Keratinocyte (primary cell): Measurements from ENCODE around the gene KRT4. TPM values are rescaled to one million over a fixed set of nuclear protein-coding genes. Genes with fewer than 3 reads are reported as not detected.
"Not testable (repeated sequence)": the region's sequence is repeated elsewhere in the genome, so short reads cannot be mapped to it uniquely, and the experiment has no call there.

Experiments
- DNase-seq: peaks from one replicate; pipeline ENCODE4 v3.0.0-alpha.2; 2011; ENCODE audit warnings: low read depth, missing footprints, low spot score
- FAIRE-seq: peaks from 2 replicates; lab custom pipeline; 2011; peaks lifted over from hg19 to GRCh38; lab: Jason Lieb, UNC
- H2AFZ ChIP-seq: 2 replicates; pipeline ENCODE4 v1.6.0; 2012; ENCODE audit warnings: low read length, control low read depth, inconsistent platforms; ENCODE audit not compliant: control insufficient read depth
- H3K27ac ChIP-seq: 2 replicates; pipeline ENCODE4 v1.5.1; 2011; ENCODE audit warnings: low read length; ENCODE audit not compliant: control insufficient read depth, insufficient read depth
- H3K27me3 ChIP-seq: 3 replicates; pipeline ENCODE4 v1.6.0; 2011; ENCODE audit warnings: low read length; ENCODE audit not compliant: control insufficient read depth, insufficient read depth; ENCODE audit errors: extremely low read depth
- H3K36me3 ChIP-seq, 2 experiments: 2 replicates in 1 of 2; 3 replicates in 1 of 2; pipeline ENCODE4 v1.5.1; 2011; ENCODE audit warnings: low read length in 2 of 2, mild to moderate bottlenecking in 1 of 2; ENCODE audit not compliant: control insufficient read depth in 2 of 2, insufficient read depth in 2 of 2; ENCODE audit errors: extremely low read depth in 1 of 2
- H3K4me1 ChIP-seq: 3 replicates; pipeline ENCODE4 v1.5.1; 2011; ENCODE audit warnings: low read length; ENCODE audit not compliant: control insufficient read depth, insufficient read depth; ENCODE audit errors: extremely low read depth
- H3K4me2 ChIP-seq: 3 replicates; pipeline ENCODE4 v1.6.0; 2011; ENCODE audit warnings: low read depth, low read length; ENCODE audit not compliant: control insufficient read depth, insufficient read depth; ENCODE audit errors: extremely low read depth
- H3K4me3 ChIP-seq, 3 experiments: fragments of 200-600 bp in 1 of 3; sonication (generic) in 1 of 3; 2 replicates in 2 of 3; 3 replicates in 1 of 3; pipeline ENCODE4 v1.5.1; 2011 to 2016; ENCODE audit warnings: low read length in 3 of 3, mild to moderate bottlenecking in 3 of 3, control low read depth in 2 of 3, inconsistent platforms in 1 of 3, low read depth in 1 of 3, mixed read lengths in 1 of 3, mixed run types in 1 of 3, moderate library complexity in 1 of 3; ENCODE audit not compliant: control insufficient read depth in 2 of 3, insufficient read depth in 2 of 3; ENCODE audit errors: extremely low read depth in 1 of 3
- H3K79me2 ChIP-seq: 2 replicates; pipeline ENCODE4 v1.6.0; 2012; ENCODE audit warnings: low read length; ENCODE audit not compliant: control insufficient read depth, insufficient read depth
- H3K9ac ChIP-seq: 3 replicates; pipeline ENCODE4 v1.6.0; 2011; ENCODE audit warnings: low read length; ENCODE audit not compliant: control insufficient read depth, insufficient read depth; ENCODE audit errors: extremely low read depth
- H3K9me1 ChIP-seq: 3 replicates; pipeline ENCODE4 v1.6.0; 2011; ENCODE audit warnings: low read length; ENCODE audit not compliant: control insufficient read depth, insufficient read depth; ENCODE audit errors: extremely low read depth
- H3K9me3 ChIP-seq: 2 replicates; pipeline ENCODE4 v1.5.1; 2012; ENCODE audit warnings: low read depth, low read length; ENCODE audit not compliant: control insufficient read depth
- H4K20me1 ChIP-seq: 3 replicates; pipeline ENCODE4 v1.6.0; 2011; ENCODE audit warnings: low read length; ENCODE audit not compliant: control insufficient read depth, insufficient read depth; ENCODE audit errors: extremely low read depth
- EZH2 ChIP-seq: IDR thresholded peaks from one replicate; pipeline ENCODE4 v1.6.1; 2012; ENCODE audit warnings: inconsistent platforms, mild to moderate bottlenecking, low read length, moderate library complexity
- dilution Hi-C: fragments of 300-500 bp; cut with MboI; formaldehyde crosslinking; loops from one replicate; pipeline ENCODE4 v1.7.0; 2020; ENCODE audit warnings: low sequenced_read_pairs; ENCODE audit not compliant: extremely low pct_ligation_motif_present
- polyA plus RNA-seq, 5 experiments: library from polyadenylated mRNA; depleted of rRNA in 3 of 5; stranded (reverse) in 3 of 5; stranded (forward) in 1 of 5; unstranded in 1 of 5; fragments of >200 nt; gene quantifications; 1 replicate in 1 of 5; 2 replicates in 3 of 5; 3 replicates in 1 of 5; pipeline versions ENCODE4 v1.2.1 to v1.2.3, GENCODE V29; 2011 to 2012; ENCODE audit warnings: missing spikeins in 2 of 5, low read depth in 1 of 5, low replicate concordance in 1 of 5
- TF ChIP-seq, protein P1 (sequence below), 3 experiments: IDR thresholded peaks in 1 of 3; conservative IDR thresholded peaks in 1 of 3; optimal IDR thresholded peaks in 1 of 3; 2 replicates in 2 of 3; 3 replicates in 1 of 3; pipeline versions ENCODE3 to v1.5.1; 2011; ENCODE audit warnings: low read length in 3 of 3, mild to moderate bottlenecking in 3 of 3, moderate library complexity in 2 of 3, control low read depth in 1 of 3, inconsistent platforms in 1 of 3; ENCODE audit not compliant: insufficient read depth in 2 of 3; ENCODE audit errors: extremely low read depth in 1 of 3

The KRT4 gene
- polyA plus RNA-seq, 1 donor (not counting 4 experiments of a cell fraction or from before 2014, with no cell fraction given) = 2.0 TPM

DNA sequence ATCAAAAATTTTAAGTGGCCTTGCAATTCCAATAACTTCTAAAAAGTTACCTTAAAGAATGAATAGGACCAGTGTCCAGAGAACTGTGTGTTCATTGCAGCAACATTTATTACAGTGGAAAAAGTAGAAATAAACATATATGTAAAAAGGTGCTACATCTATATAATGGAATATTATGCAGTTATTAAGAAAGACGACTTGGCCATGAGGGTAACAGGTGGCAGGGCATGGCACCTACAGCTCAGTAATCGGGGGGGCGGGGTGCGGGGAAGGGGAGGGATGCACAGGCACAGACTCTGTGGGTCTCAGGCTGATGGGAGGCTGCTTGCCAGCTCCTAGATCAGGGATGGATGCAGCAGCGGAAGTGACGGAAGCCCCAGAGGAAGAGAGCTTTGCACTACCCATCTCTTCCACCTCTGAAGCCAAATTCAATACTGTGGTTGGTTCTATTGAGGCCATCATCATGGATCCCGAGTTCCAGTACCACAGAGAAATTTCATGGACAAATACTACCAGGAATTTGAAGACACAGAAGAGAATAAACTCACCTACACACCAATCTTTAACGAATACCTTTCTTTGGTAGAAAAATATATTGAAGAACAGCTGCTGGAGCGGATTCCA, 50.8 kb downstream of the KRT4 start:
- Histone ChIP-seq H3K9me3 (peaks cover 1% of the 10 kb centered on the region), H4K20me1 (no peaks in the 10 kb centered on the region), H3K36me3 (no peaks in the 10 kb centered on the region), H3K79me2 (no peaks in the 10 kb centered on the region), H3K27me3 (peaks cover 21% of the 10 kb centered on the region), H3K9me1 (no peaks in the 10 kb centered on the region), H3K4me1 (no peaks in the 10 kb centered on the region), H2AFZ (no peak overlapping the region), H3K4me3 (no peak overlapping the region), H3K9ac (no peak overlapping the region), H3K27ac (no peak overlapping the region), H3K4me2 (no peak overlapping the region)
- no peak for TF ChIP-seq EZH2
- TF ChIP-seq, protein P1, sequence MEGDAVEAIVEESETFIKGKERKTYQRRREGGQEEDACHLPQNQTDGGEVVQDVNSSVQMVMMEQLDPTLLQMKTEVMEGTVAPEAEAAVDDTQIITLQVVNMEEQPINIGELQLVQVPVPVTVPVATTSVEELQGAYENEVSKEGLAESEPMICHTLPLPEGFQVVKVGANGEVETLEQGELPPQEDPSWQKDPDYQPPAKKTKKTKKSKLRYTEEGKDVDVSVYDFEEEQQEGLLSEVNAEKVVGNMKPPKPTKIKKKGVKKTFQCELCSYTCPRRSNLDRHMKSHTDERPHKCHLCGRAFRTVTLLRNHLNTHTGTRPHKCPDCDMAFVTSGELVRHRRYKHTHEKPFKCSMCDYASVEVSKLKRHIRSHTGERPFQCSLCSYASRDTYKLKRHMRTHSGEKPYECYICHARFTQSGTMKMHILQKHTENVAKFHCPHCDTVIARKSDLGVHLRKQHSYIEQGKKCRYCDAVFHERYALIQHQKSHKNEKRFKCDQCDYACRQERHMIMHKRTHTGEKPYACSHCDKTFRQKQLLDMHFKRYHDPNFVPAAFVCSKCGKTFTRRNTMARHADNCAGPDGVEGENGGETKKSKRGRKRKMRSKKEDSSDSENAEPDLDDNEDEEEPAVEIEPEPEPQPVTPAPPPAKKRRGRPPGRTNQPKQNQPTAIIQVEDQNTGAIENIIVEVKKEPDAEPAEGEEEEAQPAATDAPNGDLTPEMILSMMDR (optimal IDR thresholded peaks at IDR 0.05 in 1 of 3, IDR thresholded peaks at IDR 0.05 in 1 of 3, conservative IDR thresholded peaks at IDR 0.05 in 1 of 3; ENCODE audit: extremely low read depth in 1 of 3, insufficient read depth in 2 of 3, low read length in 3 of 3) = no peak
- FAIRE-seq (no peak), DNase-seq (no peak)
- dilution Hi-C loops = no loop called here

DNA sequence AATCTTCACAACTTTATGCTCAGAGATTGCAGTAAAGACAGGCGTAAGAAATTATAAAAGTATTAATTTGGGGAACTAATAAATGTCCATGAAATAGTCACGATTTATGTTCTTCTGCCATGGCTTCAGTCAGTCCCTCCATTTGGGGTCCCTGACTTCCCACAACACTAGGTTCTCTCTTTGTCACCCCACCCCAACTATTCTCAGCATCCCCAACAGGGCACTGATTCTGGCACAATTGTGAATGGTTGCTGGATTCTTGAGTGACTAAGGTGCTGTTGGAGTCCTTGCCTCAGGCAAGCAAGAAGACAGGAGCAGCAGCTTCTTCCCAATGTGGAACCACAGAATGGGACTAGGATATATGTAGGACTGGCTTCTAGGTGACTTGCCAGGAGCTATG, 52.1 kb downstream of the KRT4 start:
- H3K27me3 ChIP-seq = peaks cover 21% of the 10 kb centered on the region
- no peaks in the 10 kb centered on the region for H3K9me1 ChIP-seq
- no peak for TF ChIP-seq EZH2
- TF ChIP-seq, protein P1 (optimal IDR thresholded peaks at IDR 0.05 in 1 of 3, IDR thresholded peaks at IDR 0.05 in 1 of 3, conservative IDR thresholded peaks at IDR 0.05 in 1 of 3; ENCODE audit: extremely low read depth in 1 of 3, insufficient read depth in 2 of 3, low read length in 3 of 3) = no peak
- H3K9me3 ChIP-seq = peaks cover 1% of the 10 kb centered on the region
- dilution Hi-C loops = no loop called here
- H3K36me3 ChIP-seq = no peaks in the 10 kb centered on the region
- H3K4me1 ChIP-seq = no peaks in the 10 kb centered on the region
- no peak overlapping the region for H3K9ac ChIP-seq
- no peaks in the 10 kb centered on the region for H3K79me2 ChIP-seq
- no peak overlapping the region for H3K4me2 ChIP-seq
- H4K20me1 ChIP-seq = no peaks in the 10 kb centered on the region
- H3K4me3 ChIP-seq = no peak overlapping the region
- H3K27ac ChIP-seq = no peak overlapping the region
- no peak for DNase-seq
- FAIRE-seq = no peak
- H2AFZ ChIP-seq = no peak overlapping the region

DNA sequence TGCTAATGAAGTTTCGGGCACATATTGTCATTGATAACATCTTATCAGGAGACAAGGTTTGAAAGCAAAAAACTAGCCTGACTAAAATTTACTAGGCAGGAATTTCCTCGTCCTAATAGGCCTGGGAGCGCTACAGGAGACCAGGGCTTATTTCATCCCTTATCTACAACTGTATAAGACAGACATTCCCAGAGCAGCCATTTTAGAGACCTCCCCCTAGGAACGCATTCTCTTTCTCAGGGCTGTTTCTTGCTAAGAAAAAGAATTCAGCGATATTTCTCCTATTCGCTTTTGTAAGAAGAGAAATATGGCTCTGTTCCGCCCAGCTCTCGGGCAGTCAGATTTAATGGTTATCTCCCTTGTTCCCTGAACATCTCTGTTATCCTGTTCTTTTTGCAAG, 52.7 kb downstream of the KRT4 start:
- H2AFZ ChIP-seq, H3K36me3 ChIP-seq, H3K4me2 ChIP-seq, H3K9ac ChIP-seq, DNase-seq, H3K4me3 ChIP-seq, H3K9me3 ChIP-seq, H3K4me1 ChIP-seq, H3K9me1 ChIP-seq, H3K27ac ChIP-seq, dilution Hi-C loops, H4K20me1 ChIP-seq, H3K79me2 ChIP-seq, FAIRE-seq: not testable (repeated sequence)
- H3K27me3 ChIP-seq = peaks cover 26% of the 10 kb centered on the region
